GM23338 (cell line): Measurements from ENCODE around the gene SLC35B4. TPM values are rescaled to one million over a fixed set of nuclear protein-coding genes. Genes with fewer than 3 reads are reported as not detected.

Experiments
- ATAC-seq: fragments of 200-7000 bp; cut with Tn5 transposase; 3 replicates; pipeline ENCODE4 v1.9.1; 2020
- DNase-seq: peaks from one replicate; pipeline ENCODE4 v3.0.0-alpha.2; 2015; ENCODE audit warnings: low spot score
- H2AFZ ChIP-seq: fragments of 200-600 bp; sonication (generic); 2 replicates; pipeline ENCODE4 v1.8.0; 2016; ENCODE audit warnings: antibody characterized with exemption, mild to moderate bottlenecking, moderate library complexity
- H3F3A ChIP-seq: fragments of 200-600 bp; sonication (generic); replicated peaks from 2 replicates; pipeline ENCODE4 v1.8.0; 2017; ENCODE audit warnings: antibody characterized with exemption, mixed run types, low read depth
- H3K27ac ChIP-seq: fragments of 200-600 bp; sonication (generic); 2 replicates; pipeline ENCODE4 v1.6.1; 2016; ENCODE audit warnings: low read depth
- H3K27me3 ChIP-seq: fragments of 200-600 bp; sonication (generic); 2 replicates; pipeline ENCODE4 v1.8.0; 2016; ENCODE audit warnings: mild to moderate bottlenecking, mixed run types, moderate library complexity; ENCODE audit not compliant: insufficient read depth
- H3K36me3 ChIP-seq: fragments of 200-600 bp; sonication (generic); 2 replicates; pipeline ENCODE4 v1.8.0; 2016; ENCODE audit warnings: mild to moderate bottlenecking; ENCODE audit not compliant: insufficient read depth
- H3K4me1 ChIP-seq: fragments of 200-600 bp; sonication (generic); 2 replicates; pipeline ENCODE4 v1.8.0; 2016; ENCODE audit warnings: mild to moderate bottlenecking, moderate library complexity; ENCODE audit not compliant: insufficient read depth
- H3K4me2 ChIP-seq: fragments of 200-600 bp; sonication (generic); 2 replicates; pipeline ENCODE4 v1.7.1; 2017; ENCODE audit warnings: mixed run types
- H3K4me3 ChIP-seq: fragments of 200-600 bp; sonication (generic); 2 replicates; pipeline ENCODE4 v1.6.1; 2016; ENCODE audit warnings: mixed run types
- H3K79me2 ChIP-seq: fragments of 200-600 bp; sonication (generic); replicated peaks from 2 replicates; pipeline ENCODE4 v1.8.0; 2017; ENCODE audit warnings: mild to moderate bottlenecking; ENCODE audit not compliant: insufficient read depth
- H3K9me2 ChIP-seq: fragments of 200-600 bp; sonication (generic); 2 replicates; pipeline ENCODE4 v1.8.0; 2017; ENCODE audit not compliant: insufficient read depth
- H4K20me1 ChIP-seq: fragments of 200-600 bp; sonication (generic); replicated peaks from 2 replicates; pipeline ENCODE4 v1.8.0; 2017; ENCODE audit warnings: mild to moderate bottlenecking; ENCODE audit not compliant: insufficient read depth
- H3K27ac Mint-ChIP-seq: 2 replicates; pipeline ENCODE4 v1.8.0; 2020; ENCODE audit warnings: inconsistent platforms, mild to moderate bottlenecking, moderate library complexity, mixed read lengths
- H3K27me3 Mint-ChIP-seq: 3 replicates; pipeline ENCODE4 v1.8.0; 2022; ENCODE audit warnings: low read depth, mild to moderate bottlenecking, moderate library complexity, mixed read lengths, inconsistent platforms; ENCODE audit not compliant: insufficient read depth, poor library complexity
- H3K36me3 Mint-ChIP-seq: 3 replicates; pipeline ENCODE4 v1.8.0; 2021; ENCODE audit warnings: low read depth, mild to moderate bottlenecking, inconsistent platforms, moderate library complexity, mixed read lengths
- H3K4me1 Mint-ChIP-seq: 3 replicates; pipeline ENCODE4 v1.8.0; 2020; ENCODE audit warnings: mild to moderate bottlenecking, inconsistent platforms, mixed read lengths
- H3K4me3 Mint-ChIP-seq: 3 replicates; pipeline ENCODE4 v1.8.0; 2021; ENCODE audit warnings: moderate library complexity, mild to moderate bottlenecking, inconsistent platforms, mixed read lengths
- H3K9me3 Mint-ChIP-seq: 3 replicates; pipeline ENCODE4 v1.8.0; 2020; ENCODE audit warnings: moderate library complexity, mild to moderate bottlenecking, inconsistent platforms, mixed read lengths
- CREB1 ChIP-seq: fragments of 250-450 bp; sonication (Bioruptor Pico); IDR thresholded peaks from 2 replicates; pipeline ENCODE4 v1.5.0; 2020; ENCODE audit warnings: low read depth, mild to moderate bottlenecking, moderate library complexity
- ETS1 ChIP-seq: IDR thresholded peaks from 2 replicates; pipeline ENCODE4 v1.6.1; 2016; ENCODE audit warnings: antibody characterized with exemption
- EZH2 ChIP-seq: fragments of 200-600 bp; sonication (generic); IDR thresholded peaks from one replicate; pipeline ENCODE4 v1.8.0; 2017; ENCODE audit warnings: antibody characterized with exemption, mild to moderate bottlenecking, low read depth; ENCODE audit not compliant: unreplicated experiment
- EZH2phosphoT487 ChIP-seq: fragments of 200-600 bp; sonication (generic); IDR thresholded peaks from one replicate; pipeline ENCODE4 v1.8.1; 2018; ENCODE audit warnings: antibody characterized with exemption; ENCODE audit not compliant: unreplicated experiment
- JUNB ChIP-seq: IDR thresholded peaks from one replicate; pipeline ENCODE4 v1.6.1; 2016; ENCODE audit warnings: antibody characterized with exemption; ENCODE audit not compliant: unreplicated experiment
- NANOG ChIP-seq: IDR thresholded peaks from 2 replicates; pipeline ENCODE4 v1.6.1; 2016; ENCODE audit warnings: antibody characterized with exemption, borderline replicate concordance
- POLR2AphosphoS5 ChIP-seq: IDR thresholded peaks from 2 replicates; pipeline ENCODE4 v1.6.1; 2016; ENCODE audit warnings: antibody characterized with exemption, low read depth
- STAT1 ChIP-seq: IDR thresholded peaks from one replicate; pipeline ENCODE4 v1.6.1; 2016; ENCODE audit warnings: antibody characterized with exemption; ENCODE audit not compliant: unreplicated experiment
- ZNF114 ChIP-seq: fragments of 250-450 bp; sonication (Bioruptor Pico); IDR thresholded peaks from 2 replicates; pipeline ENCODE4 v1.5.0; 2020; ENCODE audit warnings: mild to moderate bottlenecking, moderate library complexity
- ZNF331 ChIP-seq: fragments of 250-450 bp; sonication (Bioruptor Pico); IDR thresholded peaks from 2 replicates; pipeline ENCODE4 v1.5.0; 2020; ENCODE audit warnings: low read depth, mild to moderate bottlenecking, moderate library complexity
- ZNF462 ChIP-seq: fragments of 250-450 bp; sonication (Bioruptor Pico); IDR thresholded peaks from 2 replicates; pipeline ENCODE4 v1.5.0; 2020; ENCODE audit warnings: mild to moderate bottlenecking, moderate library complexity
- polyA plus RNA-seq: library from polyadenylated mRNA; unstranded; fragments of >200 nt; fragmentation: Nextera tagmentation; extraction: Ambion mirVana; gene quantifications from 2 replicates; pipeline ENCODE4 v1.2.1, GENCODE V29; 2016
- total RNA-seq: library from RNA; depleted of rRNA; stranded (reverse); fragments of >200 nt; shearing (Covaris generic); gene quantifications from 2 replicates; pipeline ENCODE4 v1.2.3, GENCODE V29; 2014
- TF ChIP-seq, protein P1 (sequence below), 2 experiments: fragments of 200-600 bp in 1 of 2; sonication (generic) in 1 of 2; conservative IDR thresholded peaks; 2 replicates each; pipeline versions ENCODE4 v1.5.1 to v1.6.1; 2016 to 2017; ENCODE audit warnings: antibody characterized with exemption in 2 of 2, low read depth in 2 of 2, mild to moderate bottlenecking in 2 of 2, moderate library complexity in 1 of 2

SLC35B4 gene
- total and polyA plus RNA-seq, 2 experiments from 2014 or later: 22.6 to 29.7 TPM

GRCh38 chr7:134343796-134344195, 27.1 kb upstream of the SLC35B4 start:
- peaks cover 6% of the 10 kb centered on the region; the same call in 1 of the 3 replicates for H3K9me3 Mint-ChIP-seq
- Histone ChIP-seq H4K20me1 (no peaks in the 10 kb centered on the region), H3K27me3 (no peaks in the 10 kb centered on the region), H3K4me1 (no peaks in the 10 kb centered on the region), H3K4me2 (no peak overlapping the region), H2AFZ (no peak overlapping the region), H3K79me2 (no peaks in the 10 kb centered on the region), H3K9me2 (peaks cover 14% of the 10 kb centered on the region; the same call in 1 of the 2 replicates), H3F3A (no peaks in the 10 kb centered on the region), H3K27ac (no peak overlapping the region), H3K36me3 (no peaks in the 10 kb centered on the region), H3K4me3 (no peak overlapping the region)
- no peak overlapping the region for H3K4me3 Mint-ChIP-seq
- no peak overlapping the region for H3K27ac Mint-ChIP-seq
- no peak for ATAC-seq
- no peaks in the 10 kb centered on the region; the same call in 2 of the 3 replicates for H3K4me1 Mint-ChIP-seq
- TF ChIP-seq EZH2 (no peak), EZH2phosphoT487 (no peak), POLR2AphosphoS5 (no peak)
- no peak for DNase-seq
- peaks cover 2% of the 10 kb centered on the region; the same call in 2 of the 3 replicates for H3K36me3 Mint-ChIP-seq
- H3K27me3 Mint-ChIP-seq: peaks cover 7% of the 10 kb centered on the region

- no peaks in the 10 kb centered on the region for H3K4me1 ChIP-seq
- no peaks in the 10 kb centered on the region for H3K36me3 ChIP-seq
- no peak overlapping the region for H3K4me3 Mint-ChIP-seq
- no peak overlapping the region for H2AFZ ChIP-seq
- no peak for DNase-seq
- no peaks in the 10 kb centered on the region for H3F3A ChIP-seq
- H3K27me3 Mint-ChIP-seq: peaks cover 7% of the 10 kb centered on the region
- no peak overlapping the region for H3K4me2 ChIP-seq
- no peak for ATAC-seq
- H3K4me1 Mint-ChIP-seq: no peaks in the 10 kb centered on the region; the same call in 2 of the 3 replicates
- H3K27ac ChIP-seq: no peak overlapping the region
- peaks cover 14% of the 10 kb centered on the region; the same call in 1 of the 2 replicates for H3K9me2 ChIP-seq
- H3K4me3 ChIP-seq: no peak overlapping the region
- H3K79me2 ChIP-seq: no peaks in the 10 kb centered on the region
- no peaks in the 10 kb centered on the region for H3K27me3 ChIP-seq
- peaks cover 8% of the 10 kb centered on the region; the same call in 1 of the 3 replicates for H3K9me3 Mint-ChIP-seq
- peaks cover 3% of the 10 kb centered on the region; the same call in 2 of the 3 replicates for H3K36me3 Mint-ChIP-seq
- no peak overlapping the region for H3K27ac Mint-ChIP-seq
- H4K20me1 ChIP-seq: no peaks in the 10 kb centered on the region
- no peak for TF ChIP-seq CREB1 (CRISPR knock-in tag)
- TF ChIP-seq STAT1: no peak
- TF ChIP-seq, protein P1, sequence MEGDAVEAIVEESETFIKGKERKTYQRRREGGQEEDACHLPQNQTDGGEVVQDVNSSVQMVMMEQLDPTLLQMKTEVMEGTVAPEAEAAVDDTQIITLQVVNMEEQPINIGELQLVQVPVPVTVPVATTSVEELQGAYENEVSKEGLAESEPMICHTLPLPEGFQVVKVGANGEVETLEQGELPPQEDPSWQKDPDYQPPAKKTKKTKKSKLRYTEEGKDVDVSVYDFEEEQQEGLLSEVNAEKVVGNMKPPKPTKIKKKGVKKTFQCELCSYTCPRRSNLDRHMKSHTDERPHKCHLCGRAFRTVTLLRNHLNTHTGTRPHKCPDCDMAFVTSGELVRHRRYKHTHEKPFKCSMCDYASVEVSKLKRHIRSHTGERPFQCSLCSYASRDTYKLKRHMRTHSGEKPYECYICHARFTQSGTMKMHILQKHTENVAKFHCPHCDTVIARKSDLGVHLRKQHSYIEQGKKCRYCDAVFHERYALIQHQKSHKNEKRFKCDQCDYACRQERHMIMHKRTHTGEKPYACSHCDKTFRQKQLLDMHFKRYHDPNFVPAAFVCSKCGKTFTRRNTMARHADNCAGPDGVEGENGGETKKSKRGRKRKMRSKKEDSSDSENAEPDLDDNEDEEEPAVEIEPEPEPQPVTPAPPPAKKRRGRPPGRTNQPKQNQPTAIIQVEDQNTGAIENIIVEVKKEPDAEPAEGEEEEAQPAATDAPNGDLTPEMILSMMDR (conservative IDR thresholded peaks at IDR 0.05; ENCODE audit: low read depth in 2 of 2): no peak
- TF ChIP-seq ZNF331: no peak
- no peak for TF ChIP-seq ETS1
- no peak for TF ChIP-seq EZH2
- no peak for TF ChIP-seq JUNB
- no peak for TF ChIP-seq ZNF462 (CRISPR knock-in tag)
- TF ChIP-seq POLR2AphosphoS5: no peak
- TF ChIP-seq NANOG: no peak
- no peak for TF ChIP-seq ZNF114 (CRISPR knock-in tag)
- TF ChIP-seq EZH2phosphoT487: no peak
Observed at GRCh38 chr7:134343136-134343535, 26.4 kb upstream of the SLC35B4 start.
